Osteoblast (primary cell): Measurements from ENCODE around the gene HOXA11. TPM values are rescaled to one million over a fixed set of nuclear protein-coding genes. Genes with fewer than 3 reads are reported as not detected.

ENCODE experiments used
- DNase-seq: peaks from one replicate; pipeline ENCODE4 v3.0.0; 2011; ENCODE audit warnings: low spot score, mixed read lengths; ENCODE audit not compliant: insufficient read length; ENCODE audit errors: missing footprints
- H2AFZ ChIP-seq: 2 replicates; pipeline ENCODE4 v1.6.0; 2011; ENCODE audit warnings: mild to moderate bottlenecking, low read length
- H3K27ac ChIP-seq: 2 replicates; pipeline ENCODE4 v1.5.1; 2011; ENCODE audit warnings: mild to moderate bottlenecking, low read depth, low read length, moderate library complexity
- H3K27me3 ChIP-seq: 2 replicates; pipeline ENCODE4 v1.6.0; 2012; ENCODE audit warnings: mild to moderate bottlenecking, control low read depth, inconsistent platforms, low read length, moderate library complexity; ENCODE audit not compliant: insufficient read depth
- H3K36me3 ChIP-seq: 2 replicates; pipeline ENCODE4 v1.5.1; 2011; ENCODE audit warnings: mild to moderate bottlenecking, low read length, control low read depth, moderate library complexity; ENCODE audit not compliant: insufficient read depth
- H3K4me1 ChIP-seq: 2 replicates; pipeline ENCODE4 v1.5.1; 2011; ENCODE audit warnings: mild to moderate bottlenecking, low read length, control low read depth, moderate library complexity; ENCODE audit not compliant: insufficient read depth
- H3K4me2 ChIP-seq: 2 replicates; pipeline ENCODE4 v1.6.0; 2011; ENCODE audit warnings: mild to moderate bottlenecking, low read length; ENCODE audit not compliant: insufficient read depth
- H3K4me3 ChIP-seq: fragments of 200-600 bp; sonication (generic); 3 replicates; pipeline ENCODE4 v1.5.1; 2012; ENCODE audit warnings: mild to moderate bottlenecking, low read length, inconsistent platforms; ENCODE audit not compliant: insufficient read depth
- H3K79me2 ChIP-seq: 2 replicates; pipeline ENCODE4 v1.6.0; 2012; ENCODE audit warnings: mild to moderate bottlenecking, low read length, control low read depth, inconsistent platforms; ENCODE audit not compliant: insufficient read depth
- H3K9me3 ChIP-seq: 2 replicates; pipeline ENCODE4 v1.5.1; 2011; ENCODE audit warnings: low read depth, low read length, control low read depth
- H4K20me1 ChIP-seq: 2 replicates; pipeline ENCODE4 v1.6.0; 2012; ENCODE audit warnings: mild to moderate bottlenecking, low read length, control low read depth; ENCODE audit not compliant: insufficient read depth
- CTCF ChIP-seq: IDR thresholded peaks from 2 replicates; pipeline ENCODE4 v1.5.1; 2011; ENCODE audit warnings: mild to moderate bottlenecking, low read depth, low read length, moderate library complexity; ENCODE audit errors: extremely low read depth
- total RNA-seq: library from RNA; depleted of rRNA; stranded (reverse); fragments of >200 nt; gene quantifications from 2 replicates; pipeline ENCODE4 v1.2.3, GENCODE V29; 2012

Gene HOXA11
- 14.4 and 15.2 TPM in 2 replicates for total RNA-seq

GRCh38 chr7:27185013-27185853 is at the start of gene HOXA11:
Gene HOXA11 (minus strand): TSS chr7:27185232. CDS start chr7:27185144, 88 bp downstream.
- no peaks in the 10 kb centered on the region for H3K9me3 ChIP-seq
- peak within 1 kb of the TSS; percentile 95 for H3K27ac ChIP-seq
- no peaks in the 10 kb centered on the region for H4K20me1 ChIP-seq
- H2AFZ ChIP-seq: peak within 1 kb of the TSS; percentile 71
- no peak for TF ChIP-seq CTCF
- H3K4me3 ChIP-seq: peak within 1 kb of the TSS; percentile 92
- peaks cover 97% of the 10 kb centered on the region for H3K79me2 ChIP-seq
- peaks cover 8% of the 10 kb centered on the region for H3K36me3 ChIP-seq
- peaks cover 64% of the 10 kb centered on the region for H3K4me1 ChIP-seq
- H3K4me2 ChIP-seq: peak within 1 kb of the TSS; percentile 96
- DNase-seq: peak; percentile 100
- H3K27me3 ChIP-seq: no peaks in the 10 kb centered on the region

- Histone ChIP-seq H3K27me3 (peaks cover 17% of the 10 kb centered on the region), H2AFZ (no peak overlapping the region), H3K79me2 (no peaks in the 10 kb centered on the region), H3K4me2 (no peak overlapping the region), H3K4me3 (no peak overlapping the region), H3K9me3 (no peaks in the 10 kb centered on the region), H3K4me1 (no peaks in the 10 kb centered on the region), H3K36me3 (no peaks in the 10 kb centered on the region), H4K20me1 (no peaks in the 10 kb centered on the region), H3K27ac (no peak overlapping the region)
- DNase-seq: no peak
- TF ChIP-seq CTCF: no peak
Observed at GRCh38 chr7:27229448-27229847, 44.4 kb upstream of the HOXA11 start.

- Histone ChIP-seq H3K27me3 (peaks cover 33% of the 10 kb centered on the region), H3K36me3 (no peaks in the 10 kb centered on the region), H3K4me3 (no peak overlapping the region), H3K27ac (no peak overlapping the region), H4K20me1 (no peaks in the 10 kb centered on the region), H3K4me2 (no peak overlapping the region), H3K9me3 (no peaks in the 10 kb centered on the region), H3K79me2 (no peaks in the 10 kb centered on the region), H3K4me1 (no peaks in the 10 kb centered on the region), H2AFZ (no peak overlapping the region)
- no peak for TF ChIP-seq CTCF
- DNase-seq: peak; percentile 71
Observed at GRCh38 chr7:27224983-27225934, 40.2 kb upstream of the HOXA11 start.
